ENCODE results near the gene GDI1.

The GDI1 gene

DNA sequence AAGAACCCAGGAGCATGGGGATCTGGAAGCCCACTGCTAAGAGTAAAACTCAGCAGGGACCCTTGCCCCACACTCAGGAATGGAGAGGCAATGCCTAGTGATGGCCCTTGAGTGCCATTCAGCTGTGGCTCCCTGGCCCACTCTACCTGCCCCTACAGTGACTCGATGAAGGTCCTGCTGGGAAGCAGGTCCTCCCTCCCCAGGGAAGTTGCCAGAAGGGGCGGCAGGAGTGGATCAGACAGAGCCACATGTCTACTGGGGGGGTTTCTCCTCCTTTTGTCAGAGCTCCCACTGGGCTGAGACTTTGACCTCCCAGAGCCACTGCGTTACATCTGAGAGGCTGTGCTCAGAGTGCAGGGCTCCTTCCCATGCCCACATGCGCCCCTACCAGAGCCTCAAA lies 52.2 kb downstream of the GDI1 start:
- Histone ChIP-seq H3K36me3 (peaks cover 0 to 24% (median 11%) of the 10 kb centered on the region in 11 experiments; a peak in 14 of 22 replicates), H3K9ac (peak overlapping the region in 10 of 11 experiments; percentile 79 to 88 (median 84); a peak in 17 of 22 replicates), H3K4me1 (peaks cover 33 to 52% (median 45%) of the 10 kb centered on the region in 10 experiments), H3K4me2 (peak overlapping the region; percentile 77 to 89 (median 84)), H3K4me3 (peak overlapping the region in 8 of 10 experiments; percentile 70 to 81 (median 74); a peak in 13 of 20 replicates), H3K27ac (no peak overlapping the region; a peak in 1 of 22 replicates), H4K20me1 (peaks cover 0 to 27% (median 9%) of the 10 kb centered on the region in 11 experiments; a peak in 9 of 22 replicates), H3K27me3 (peaks cover 13 to 40% (median 26%) of the 10 kb centered on the region in 11 experiments; a peak in 20 of 22 replicates), H3K9me3 (replicated peaks in 1 of 11) (peaks cover 0 to 58% (median 31%) of the 10 kb centered on the region in 11 experiments; a peak in 15 of 22 replicates)
- TF ChIP-seq Cebpa-rat (IDR thresholded peaks at IDR 0.05) = no peak

DNA sequence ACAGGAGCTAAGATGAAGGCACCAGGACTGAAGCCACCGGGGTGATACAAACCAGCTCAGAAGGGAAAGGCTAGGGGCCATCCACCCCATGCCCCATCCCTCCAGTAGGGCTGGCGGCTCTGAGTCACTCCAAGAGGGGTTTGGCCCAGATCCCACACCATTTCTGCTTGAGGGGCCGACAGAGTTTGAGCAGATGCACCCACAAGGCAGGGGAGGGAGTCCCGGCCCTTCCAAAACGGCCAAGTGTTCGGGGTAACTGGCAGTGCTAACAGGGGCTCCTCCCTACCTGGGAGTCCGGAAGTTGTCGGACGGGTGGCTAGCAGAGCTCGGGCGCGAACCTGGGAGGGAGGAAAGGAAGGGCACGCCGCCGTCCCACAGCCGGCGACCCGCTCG lies 53.1 kb downstream of the GDI1 start:
- Histone ChIP-seq H3K4me2 (peak overlapping the region; percentile 77 to 89 (median 84)), H3K4me1 (peaks cover 25 to 44% (median 36%) of the 10 kb centered on the region in 10 experiments), H3K9me3 (replicated peaks in 1 of 11) (peaks cover 0 to 58% (median 31%) of the 10 kb centered on the region in 11 experiments; a peak in 15 of 22 replicates), H3K27me3 (peaks cover 13 to 41% (median 29%) of the 10 kb centered on the region in 11 experiments), H4K20me1 (peaks cover 0 to 21% (median 6%) of the 10 kb centered on the region in 11 experiments; a peak in 8 of 22 replicates), H3K27ac (peak overlapping the region; percentile 74 to 85 (median 77)), H3K9ac (peak overlapping the region; percentile 76 to 88 (median 84)), H3K36me3 (peaks cover 0 to 15% (median 5%) of the 10 kb centered on the region in 11 experiments; a peak in 12 of 22 replicates), H3K4me3 (peak overlapping the region; percentile 70 to 81 (median 74))
- no peak for TF ChIP-seq Cebpa-rat (IDR thresholded peaks at IDR 0.05)

DNA sequence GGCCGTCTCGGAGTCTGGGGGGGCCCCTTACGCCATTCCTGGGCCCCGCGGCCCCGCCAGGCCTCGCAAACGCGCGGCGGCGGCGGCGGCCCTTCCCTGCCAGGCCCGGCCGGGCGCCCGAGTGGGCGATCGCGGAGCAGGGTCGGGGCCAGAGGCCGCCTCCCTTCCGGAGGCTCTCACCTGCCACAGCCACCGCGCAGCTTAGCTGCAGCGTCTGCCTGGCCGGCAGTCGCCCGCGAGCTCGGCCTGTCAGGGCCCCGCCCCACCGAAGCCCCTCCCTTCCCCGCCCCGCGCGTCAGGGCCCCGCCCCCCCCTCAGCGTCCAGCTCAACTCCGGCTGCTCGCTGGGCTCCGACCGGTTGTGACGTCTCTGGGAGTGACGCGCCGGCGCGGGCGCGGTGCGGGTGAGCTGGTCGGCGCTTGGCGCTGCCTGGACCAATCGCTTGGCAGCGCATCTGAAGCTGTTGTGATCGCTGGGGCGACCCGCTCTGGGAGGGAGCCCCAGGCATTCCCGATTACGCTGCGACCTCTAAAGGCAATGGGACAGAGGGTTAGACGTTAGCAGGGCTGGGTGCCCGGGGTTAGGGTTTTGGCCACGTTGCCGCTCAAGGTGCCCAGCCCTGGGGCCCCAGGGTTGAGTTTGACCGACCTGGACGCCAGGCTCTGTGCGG lies 53.6 kb downstream of the GDI1 start, which contains the start of gene SLC10A3:
Gene SLC10A3 (minus strand): TSS at position 216 of the 670 bp plus-strand sequence. CDS start 1,689 bp downstream, outside the sequence.
- peaks cover 0 to 21% (median under 1%) of the 10 kb centered on the region in 11 experiments; a peak in 5 of 22 replicates for H4K20me1 ChIP-seq
- H3K9ac ChIP-seq = peak within 1 kb of the TSS; percentile 76 to 88 (median 84)
- peaks cover 0 to 56% (median 31%) of the 10 kb centered on the region in 11 experiments; a peak in 15 of 22 replicates for H3K9me3 ChIP-seq (replicated peaks in 1 of 11)
- peak within 1 kb of the TSS; percentile 70 to 81 (median 74) for H3K4me3 ChIP-seq
- peaks cover 0 to 11% (median 0%) of the 10 kb centered on the region in 11 experiments; a peak in 4 of 22 replicates for H3K36me3 ChIP-seq
- H3K4me2 ChIP-seq = peak within 1 kb of the TSS; percentile 77 to 89 (median 84)
- TF ChIP-seq Cebpa-rat (IDR thresholded peaks at IDR 0.05) = no peak
- H3K4me1 ChIP-seq = peaks cover 20 to 39% (median 31%) of the 10 kb centered on the region in 10 experiments; a peak in 19 of 20 replicates
- H3K27me3 ChIP-seq = peaks cover 18 to 44% (median 29%) of the 10 kb centered on the region in 11 experiments
- H3K27ac ChIP-seq = peak within 1 kb of the TSS; percentile 74 to 85 (median 77)

Data from BLaER1 treated with 17β-estradiol and CSF1 and Interleukin-3, amounts not matched to agents 10 nM and 100 nM (cell line).